RWPE1 (cell line): ENCODE results near the gene GATA6.
A peak's percentile ranks its signal among the peaks of the same experiment; 100 is the strongest.

Source experiments
- CTCF ChIA-PET: fragments of 350-600 bp; sonication (Branson Sonifier 250); formaldehyde crosslinking; extraction: SDS; loops from one replicate; lab custom pipeline; 2021; lab: Yijun Ruan, JAX
- POLR2A ChIA-PET: fragments of 400-600 bp; formaldehyde crosslinking; extraction: SDS; loops from one replicate; lab custom pipeline; 2020; ENCODE audit warnings: antibody characterized with exemption; ENCODE audit not compliant: low non-redundant PET; lab: Yijun Ruan, JAX
- DNase-seq: peaks from one replicate; pipeline ENCODE4 v3.0.0; 2012; ENCODE audit warnings: low spot score
- H3K27ac ChIP-seq: fragments of 450-650 bp; 2 replicates; pipeline ENCODE4 v1.5.1; 2017
- TF ChIP-seq, protein P1 (sequence below): fragments of 450-650 bp; conservative IDR thresholded peaks from 2 replicates; pipeline ENCODE4 v1.5.1; 2017; ENCODE audit warnings: low read depth, mild to moderate bottlenecking

GATA6 gene

DNA sequence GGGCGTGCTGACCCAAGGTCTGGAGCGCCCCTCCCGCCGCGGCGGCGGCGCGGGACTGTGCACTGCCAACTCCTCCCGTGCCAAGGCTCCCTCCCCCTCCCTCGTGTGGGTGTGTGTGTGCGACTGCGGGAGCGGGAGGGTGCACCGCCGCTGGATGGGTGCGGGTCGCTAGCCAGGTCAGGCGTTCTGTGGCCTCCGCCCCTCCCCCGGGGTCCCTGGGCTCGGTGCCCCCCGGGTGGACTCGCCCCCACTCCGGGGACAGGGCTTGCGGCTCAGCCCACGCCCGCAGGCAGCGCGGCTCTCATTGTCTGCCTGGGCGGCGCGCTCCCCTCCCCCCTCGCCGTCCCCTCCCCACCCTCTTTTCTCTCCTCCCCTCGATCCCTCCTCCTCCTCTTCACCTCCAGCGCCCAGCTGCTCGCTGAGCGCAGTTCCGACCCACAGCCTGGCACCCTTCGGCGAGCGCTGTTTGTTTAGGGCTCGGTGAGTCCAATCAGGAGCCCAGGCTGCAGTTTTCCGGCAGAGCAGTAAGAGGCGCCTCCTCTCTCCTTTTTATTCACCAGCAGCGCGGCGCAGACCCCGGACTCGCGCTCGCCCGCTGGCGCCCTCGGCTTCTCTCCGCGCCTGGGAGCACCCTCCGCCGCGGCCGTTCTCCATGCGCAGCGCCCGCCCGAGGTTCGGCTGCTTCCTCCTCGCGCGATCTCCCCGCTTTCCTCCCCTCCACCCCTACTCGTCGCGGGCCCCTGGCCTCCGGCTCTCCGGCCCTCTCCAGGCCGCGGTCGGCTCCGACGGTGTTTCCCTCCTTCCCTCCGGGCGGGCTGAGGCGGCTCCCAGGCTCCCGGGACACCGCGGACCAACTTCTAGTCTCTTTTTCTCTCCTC lies at the start of gene GATA6:
GATA6 (plus strand) TSS at position 579 of the 878 bp plus-strand sequence. CDS start 1,556 bp downstream, outside the sequence.
- CTCF ChIA-PET = interaction anchor here (0.6 kb wide), 3 partner anchors 174 to 724 kb away, joined by 3 read pairs; no protein-coding TSS in a partner anchor
- TF ChIP-seq, protein P1, sequence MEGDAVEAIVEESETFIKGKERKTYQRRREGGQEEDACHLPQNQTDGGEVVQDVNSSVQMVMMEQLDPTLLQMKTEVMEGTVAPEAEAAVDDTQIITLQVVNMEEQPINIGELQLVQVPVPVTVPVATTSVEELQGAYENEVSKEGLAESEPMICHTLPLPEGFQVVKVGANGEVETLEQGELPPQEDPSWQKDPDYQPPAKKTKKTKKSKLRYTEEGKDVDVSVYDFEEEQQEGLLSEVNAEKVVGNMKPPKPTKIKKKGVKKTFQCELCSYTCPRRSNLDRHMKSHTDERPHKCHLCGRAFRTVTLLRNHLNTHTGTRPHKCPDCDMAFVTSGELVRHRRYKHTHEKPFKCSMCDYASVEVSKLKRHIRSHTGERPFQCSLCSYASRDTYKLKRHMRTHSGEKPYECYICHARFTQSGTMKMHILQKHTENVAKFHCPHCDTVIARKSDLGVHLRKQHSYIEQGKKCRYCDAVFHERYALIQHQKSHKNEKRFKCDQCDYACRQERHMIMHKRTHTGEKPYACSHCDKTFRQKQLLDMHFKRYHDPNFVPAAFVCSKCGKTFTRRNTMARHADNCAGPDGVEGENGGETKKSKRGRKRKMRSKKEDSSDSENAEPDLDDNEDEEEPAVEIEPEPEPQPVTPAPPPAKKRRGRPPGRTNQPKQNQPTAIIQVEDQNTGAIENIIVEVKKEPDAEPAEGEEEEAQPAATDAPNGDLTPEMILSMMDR = peak; percentile 73
- DNase-seq = peak; percentile 78
- POLR2A ChIA-PET = no interaction called here
- peak within 1 kb of the TSS; percentile 85 for H3K27ac ChIP-seq

DNA sequence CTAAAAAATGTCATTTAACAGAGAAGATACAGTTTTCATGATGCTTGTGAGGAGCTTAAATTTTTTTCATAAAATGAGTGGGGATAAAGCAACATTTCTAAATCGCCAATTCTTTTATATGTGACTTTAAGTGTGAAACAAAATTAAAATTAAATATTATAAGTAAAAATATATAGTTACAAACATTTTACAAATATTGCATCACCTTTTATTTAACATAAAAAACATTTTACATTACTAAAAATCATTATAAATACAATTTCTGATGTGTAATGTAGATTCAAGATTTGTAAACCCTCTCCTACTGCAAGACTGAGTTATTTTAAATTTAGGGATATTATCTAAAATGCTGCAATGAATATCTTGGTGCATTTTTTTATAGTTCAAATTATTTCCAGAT lies 44.4 kb upstream of the GATA6 start:
- ChIA-PET CTCF (no interaction called here), POLR2A (no interaction called here)
- no peak for DNase-seq
- no peak overlapping the region for H3K27ac ChIP-seq
- TF ChIP-seq, protein P1 = no peak

DNA sequence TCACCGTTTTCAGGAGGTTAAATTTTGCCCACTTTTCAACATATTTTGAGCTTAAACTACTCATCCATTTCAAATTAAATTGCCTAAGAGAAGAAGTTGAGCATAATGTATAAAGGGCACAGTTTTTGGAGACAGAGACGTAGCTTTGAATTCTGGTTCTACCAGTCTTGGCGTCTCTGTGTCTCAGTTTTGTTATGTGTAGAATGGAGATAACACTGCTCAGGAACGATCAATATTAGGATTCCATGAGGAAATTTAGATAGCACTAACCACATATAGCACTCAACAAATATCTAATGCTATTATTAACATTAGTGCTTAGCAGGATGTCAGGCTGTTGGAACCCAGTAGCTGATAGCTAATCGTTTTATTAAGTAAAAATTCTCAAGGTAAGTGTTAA lies 40.4 kb upstream of the GATA6 start:
- TF ChIP-seq, protein P1 = no peak
- CTCF ChIA-PET = no interaction called here
- H3K27ac ChIP-seq = no peak overlapping the region
- POLR2A ChIA-PET = no interaction called here
- DNase-seq = no peak

DNA sequence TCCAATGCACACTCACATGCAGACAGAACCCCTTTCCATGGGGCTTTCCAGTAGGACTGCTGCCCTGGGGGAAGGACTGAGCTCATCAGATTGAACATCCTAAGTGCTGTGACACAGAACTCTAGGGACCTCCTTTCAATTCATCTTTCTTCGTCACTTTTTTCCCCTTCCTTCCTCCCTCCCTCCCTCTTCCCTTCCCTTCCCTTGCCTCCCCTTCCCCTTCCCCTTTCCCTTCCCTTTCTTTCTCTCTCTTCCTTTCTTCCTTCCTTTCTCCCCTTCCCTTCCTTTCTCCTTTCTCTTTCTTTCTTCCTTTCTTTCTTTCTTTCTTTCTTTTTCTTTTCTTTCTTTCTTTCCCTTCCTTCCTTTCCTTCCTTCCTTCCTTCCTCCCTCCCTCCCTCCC lies 39.6 kb upstream of the GATA6 start:
- POLR2A ChIA-PET = no interaction called here
- DNase-seq = no peak
- CTCF ChIA-PET = no interaction called here
- H3K27ac ChIP-seq = no peak overlapping the region
- TF ChIP-seq, protein P1 = no peak

DNA sequence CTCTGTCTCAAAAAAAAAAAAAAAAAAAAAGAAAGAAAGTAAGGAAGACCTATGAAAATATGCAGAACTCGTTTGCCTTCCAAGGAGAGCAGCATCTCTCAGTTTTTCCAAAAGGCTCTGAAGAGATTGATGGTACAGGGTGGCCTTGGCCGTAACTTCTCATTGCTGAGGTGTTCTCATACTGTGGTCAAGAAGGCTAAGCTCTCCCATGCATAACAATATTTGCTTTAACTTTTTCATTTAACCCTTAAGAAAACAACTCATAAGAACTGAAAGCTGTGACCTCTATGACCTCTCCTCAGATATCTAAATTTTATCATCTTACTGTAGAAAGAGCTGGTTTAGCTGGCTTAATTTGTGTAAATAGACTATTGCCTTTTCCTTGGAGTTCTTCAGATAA lies 37.1 kb upstream of the GATA6 start:
- CTCF ChIA-PET = no interaction called here
- no peak overlapping the region for H3K27ac ChIP-seq
- POLR2A ChIA-PET = no interaction called here
- DNase-seq = no peak
- TF ChIP-seq, protein P1 = no peak

DNA sequence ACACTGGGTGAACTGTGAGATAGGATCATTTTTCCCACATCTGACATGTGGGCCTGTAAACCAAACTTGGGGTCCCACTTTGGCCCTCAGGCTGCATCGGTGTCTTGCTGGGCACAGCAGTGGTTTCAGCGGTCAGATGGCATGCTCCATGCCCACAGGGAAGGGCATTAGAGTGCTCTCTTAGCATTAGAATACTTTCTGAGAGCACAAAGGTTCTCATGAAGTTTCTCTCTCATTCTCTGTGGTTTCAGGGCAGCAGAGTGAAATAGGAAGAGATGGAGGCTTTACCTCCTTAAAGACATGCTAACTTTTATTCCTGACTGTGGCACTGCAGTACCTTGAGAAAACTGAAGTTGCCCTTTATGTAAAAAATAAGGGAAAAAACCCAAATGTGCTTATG lies 36.6 kb upstream of the GATA6 start:
- no peak for DNase-seq
- ChIA-PET CTCF (no interaction called here), POLR2A (no interaction called here)
- no peak overlapping the region for H3K27ac ChIP-seq
- TF ChIP-seq, protein P1 = no peak
